H1 (cell line): Measurements from ENCODE around the gene SSBP3. TPM values are rescaled to one million over a fixed set of nuclear protein-coding genes. Genes with fewer than 3 reads are reported as not detected.

Experiments
- CTCF ChIA-PET: fragments of 300-600 bp; sonication (Branson Sonifier 250); formaldehyde crosslinking; loops from one replicate; lab custom pipeline; 2021; ENCODE audit not compliant: partially characterized antibody; lab: Charles Lee
- POLR2A ChIA-PET: fragments of 300-600 bp; sonication (Branson Sonifier 250); formaldehyde crosslinking; loops from one replicate; lab custom pipeline; 2021; ENCODE audit warnings: inconsistent platforms; ENCODE audit not compliant: partially characterized antibody; lab: Charles Lee
- DNase-seq, 2 experiments: peaks; one replicate each; pipeline versions ENCODE4 v3.0.0 to v3.0.0-alpha.2; 2010 to 2022; ENCODE audit warnings: low spot score in 2 of 2, low read depth in 1 of 2, mixed read lengths in 1 of 2
- FAIRE-seq: peaks from 2 replicates; lab custom pipeline; 2011; peaks lifted over from hg19 to GRCh38; lab: Jason Lieb, UNC
- H2AFZ ChIP-seq: 2 replicates; pipeline ENCODE4 v1.8.1; 2012; ENCODE audit warnings: low read length, inconsistent platforms
- H2AK5ac ChIP-seq: 2 replicates; pipeline ENCODE4 v1.6.1; 2013; ENCODE audit warnings: low read depth, low read length
- H2BK120ac ChIP-seq: replicated peaks from 2 replicates; pipeline ENCODE3; 2013; ENCODE audit warnings: low read depth, low read length, inconsistent platforms
- H2BK12ac ChIP-seq: 2 replicates; pipeline ENCODE4 v1.6.1; 2013; ENCODE audit warnings: low read depth, low read length
- H2BK15ac ChIP-seq: 2 replicates; pipeline ENCODE4 v1.6.1; 2013; ENCODE audit warnings: low read length
- H2BK20ac ChIP-seq: 2 replicates; pipeline ENCODE4 v1.6.1; 2013; ENCODE audit warnings: low read length
- H2BK5ac ChIP-seq: 2 replicates; pipeline ENCODE4 v1.6.1; 2013; ENCODE audit warnings: low read depth, low read length
- H3K14ac ChIP-seq: 2 replicates; pipeline ENCODE4 v1.6.1; 2013; ENCODE audit warnings: inconsistent platforms; ENCODE audit not compliant: insufficient read length
- H3K18ac ChIP-seq: 2 replicates; pipeline ENCODE4 v1.6.1; 2013; ENCODE audit warnings: low read length; ENCODE audit errors: extremely low read depth
- H3K23ac ChIP-seq: 2 replicates; pipeline ENCODE4 v1.6.1; 2013; ENCODE audit warnings: inconsistent platforms; ENCODE audit not compliant: insufficient read length
- H3K23me2 ChIP-seq: 2 replicates; pipeline ENCODE4 v1.6.1; 2013; ENCODE audit warnings: low read depth, low read length
- H3K27ac ChIP-seq: 2 replicates; pipeline ENCODE4 v1.6.1; 2011; ENCODE audit warnings: low read depth, low read length, inconsistent platforms
- H3K27me3 ChIP-seq, 4 experiments: replicated peaks in 1 of 4; 1 replicate in 1 of 4; 2 replicates in 3 of 4; pipeline versions ENCODE4 v1.6.1 to v1.8.1; 2011 to 2013; ENCODE audit warnings: low read length in 3 of 4, mild to moderate bottlenecking in 3 of 4, inconsistent platforms in 2 of 4, mixed read lengths in 2 of 4, moderate library complexity in 1 of 4; ENCODE audit not compliant: control insufficient read depth in 3 of 4, insufficient read depth in 3 of 4; ENCODE audit errors: extremely low read depth in 1 of 4
- H3K36me3 ChIP-seq, 4 experiments: 2 replicates each; pipeline versions ENCODE4 v1.6.1 to v1.8.1; 2011 to 2013; ENCODE audit warnings: mild to moderate bottlenecking in 4 of 4, low read length in 3 of 4, moderate library complexity in 2 of 4, control low read depth in 1 of 4, inconsistent platforms in 1 of 4; ENCODE audit not compliant: insufficient read depth in 4 of 4, control insufficient read depth in 2 of 4
- H3K4ac ChIP-seq: replicated peaks from 2 replicates; pipeline ENCODE3; 2013; ENCODE audit warnings: low read length, low read depth, mixed read lengths, inconsistent platforms; ENCODE audit not compliant: insufficient read length
- H3K4me1 ChIP-seq, 4 experiments: replicated peaks in 1 of 4; 1 replicate in 1 of 4; 2 replicates in 3 of 4; pipeline versions ENCODE4 v1.6.1 to v1.8.1; 2011 to 2013; ENCODE audit warnings: low read length in 3 of 4, inconsistent platforms in 2 of 4, mixed read lengths in 1 of 4; ENCODE audit not compliant: insufficient read depth in 4 of 4, control insufficient read depth in 3 of 4
- H3K4me2 ChIP-seq, 2 experiments: 2 replicates each; pipeline versions ENCODE4 v1.6.1 to v1.8.1; 2011 to 2013; ENCODE audit warnings: low read depth in 2 of 2, low read length in 2 of 2, control low read depth in 1 of 2, inconsistent platforms in 1 of 2, mild to moderate bottlenecking in 1 of 2; ENCODE audit not compliant: insufficient read depth in 1 of 2
- H3K4me3 ChIP-seq, 4 experiments: fragments of 200-600, 300-600 bp in 1 of 4; sonication (generic), shearing (Covaris generic), sonication (Bioruptor Twin) in 1 of 4; 2 replicates each; pipeline versions ENCODE4 v1.5.1 to v1.8.1; 2011 to 2016; ENCODE audit warnings: low read length in 4 of 4, low read depth in 3 of 4, control low read depth in 2 of 4, inconsistent platforms in 2 of 4, mild to moderate bottlenecking in 2 of 4, mixed read lengths in 1 of 4, moderate library complexity in 1 of 4; ENCODE audit not compliant: insufficient read depth in 2 of 4; ENCODE audit errors: extremely low read depth in 1 of 4
- H3K56ac ChIP-seq: replicated peaks from 2 replicates; pipeline ENCODE3; 2013; ENCODE audit warnings: low read depth, mild to moderate bottlenecking, mixed read lengths, low read length, inconsistent platforms; ENCODE audit not compliant: insufficient read length
- H3K79me1 ChIP-seq: 2 replicates; pipeline ENCODE4 v1.6.1; 2013; ENCODE audit warnings: low read depth, low read length, control low read depth
- H3K79me2 ChIP-seq, 2 experiments: 2 replicates each; pipeline versions ENCODE4 v1.6.1 to v1.8.1; 2012 to 2013; ENCODE audit warnings: low read length in 2 of 2, mild to moderate bottlenecking in 2 of 2, inconsistent platforms in 1 of 2; ENCODE audit not compliant: insufficient read depth in 2 of 2, control insufficient read depth in 1 of 2
- H3K9ac ChIP-seq, 4 experiments: replicated peaks in 1 of 4; 1 replicate in 1 of 4; 2 replicates in 3 of 4; pipeline versions ENCODE4 v1.6.1 to v1.8.1; 2011 to 2013; ENCODE audit warnings: low read depth in 3 of 4, low read length in 3 of 4, control low read depth in 2 of 4, mild to moderate bottlenecking in 2 of 4, moderate library complexity in 2 of 4, inconsistent platforms in 1 of 4; ENCODE audit errors: extremely low read depth in 1 of 4
- H3K9me3 ChIP-seq, 2 experiments: 2 replicates each; pipeline versions ENCODE4 v1.6.1 to v1.8.1; 2012 to 2013; ENCODE audit warnings: mild to moderate bottlenecking in 2 of 2, moderate library complexity in 2 of 2, control low read depth in 1 of 2, inconsistent platforms in 1 of 2, low read depth in 1 of 2, low read length in 1 of 2, mixed read lengths in 1 of 2; ENCODE audit not compliant: insufficient read depth in 2 of 2
- H4K20me1 ChIP-seq, 2 experiments: replicated peaks in 1 of 2; 2 replicates each; pipeline versions ENCODE3 to v1.8.1; 2011 to 2013; ENCODE audit warnings: inconsistent platforms in 2 of 2, low read length in 2 of 2, mild to moderate bottlenecking in 1 of 2; ENCODE audit not compliant: insufficient read depth in 2 of 2, control insufficient read depth in 1 of 2
- H4K5ac ChIP-seq: 2 replicates; pipeline ENCODE4 v1.6.1; 2013; ENCODE audit warnings: low read length, low read depth, mixed read lengths, inconsistent platforms; ENCODE audit not compliant: insufficient read length
- H4K8ac ChIP-seq: 2 replicates; pipeline ENCODE4 v1.8.0; 2013; ENCODE audit warnings: mild to moderate bottlenecking, moderate library complexity, low read length, inconsistent platforms; ENCODE audit not compliant: insufficient read depth; ENCODE audit errors: extremely low read depth
- H4K91ac ChIP-seq: replicated peaks from 2 replicates; pipeline ENCODE3; 2013; ENCODE audit warnings: low read length, mixed read lengths, inconsistent platforms; ENCODE audit not compliant: insufficient read length
- CBX5 ChIP-seq: fragments of 300-800, 300-1000 bp; sonication (generic); IDR thresholded peaks from 2 replicates; pipeline ENCODE4 v1.7.1; 2016; ENCODE audit warnings: antibody characterized with exemption, low read length, low read depth
- CHD2 ChIP-seq: IDR thresholded peaks from 2 replicates; pipeline ENCODE4 v1.6.1; 2012; ENCODE audit warnings: low read length, improper control_type of control experiment
- EGR1 ChIP-seq: IDR thresholded peaks from 2 replicates; pipeline ENCODE4 v1.6.1; 2011; ENCODE audit warnings: low read depth, low read length, borderline replicate concordance
- KDM4A ChIP-seq: IDR thresholded peaks from one replicate; pipeline ENCODE4 v1.7.1; 2012; ENCODE audit warnings: low read depth, mild to moderate bottlenecking, moderate library complexity, low read length, inconsistent platforms; ENCODE audit not compliant: severe bottlenecking
- RFX5 ChIP-seq: IDR thresholded peaks from 2 replicates; pipeline ENCODE4 v1.6.1; 2011; ENCODE audit warnings: low read depth, low read length, improper control_type of control experiment, borderline replicate concordance
- SP4 ChIP-seq: IDR thresholded peaks from 2 replicates; pipeline ENCODE4 v1.6.1; 2012; ENCODE audit warnings: low read length, inconsistent platforms
- YY1 ChIP-seq: IDR thresholded peaks from 2 replicates; pipeline ENCODE4 v1.6.1; 2011; ENCODE audit warnings: low read depth, mild to moderate bottlenecking, low read length
- WGBS, 2 experiments: shearing (Covaris generic) in 1 of 2; methylation state at CpG; one replicate each; pipeline versions ENCODE4 v1.1.6 to v1.1.7; 2013 to 2015; ENCODE audit warnings: low lambda C conversion rate in 2 of 2, mixed read lengths in 2 of 2, inconsistent platforms in 1 of 2, low coverage in 1 of 2, missing lambda C conversion rate in 1 of 2; ENCODE audit not compliant: insufficient replicate concordance in 2 of 2, insufficient coverage in 1 of 2, insufficient read length in 1 of 2; ENCODE audit errors: extremely low coverage in 1 of 2, missing lambda C conversion rate in 1 of 2; 5-methylcytosine and 5-hydroxymethylcytosine counted together
- polyA plus RNA-seq, 7 experiments: library from polyadenylated mRNA; depleted of rRNA in 3 of 7; stranded (reverse) in 5 of 7; unstranded in 2 of 7; fragments of >200 nt in 5 of 7; fragments of 200-250 nt in 2 of 7; gene quantifications; 1 replicate in 5 of 7; 2 replicates in 1 of 7; 4 replicates in 1 of 7; pipeline versions ENCODE4 v1.2.1 to v1.2.3, GENCODE V29; 2011 to 2013; ENCODE audit warnings: missing spikeins in 2 of 7, mixed read lengths in 2 of 7
- total RNA-seq: library from RNA; stranded (reverse); fragmentation: NEBNext Ultra II Directional; extraction: Animal tissue kit (Norgen Biotek cat#: 25700); gene quantifications from 2 replicates; pipeline ENCODE4 v1.2.1, GENCODE V29; 2021
- TF ChIP-seq, protein P1 (sequence below), 3 experiments: IDR thresholded peaks; 1 replicate in 2 of 3; 2 replicates in 1 of 3; pipeline versions ENCODE4 v1.5.1 to v1.6.1; 2011; ENCODE audit warnings: low read length in 3 of 3, mild to moderate bottlenecking in 3 of 3, inconsistent platforms in 2 of 3, low read depth in 1 of 3, moderate library complexity in 1 of 3; ENCODE audit not compliant: insufficient read depth in 1 of 3; ENCODE audit errors: control extremely low read depth in 1 of 3

The SSBP3 gene
- total and polyA plus RNA-seq, 2 of the 8 experiments (the other 6 are each of a cell fraction or from before 2014, with no cell fraction given) = 99.7 to 133 TPM

DNA sequence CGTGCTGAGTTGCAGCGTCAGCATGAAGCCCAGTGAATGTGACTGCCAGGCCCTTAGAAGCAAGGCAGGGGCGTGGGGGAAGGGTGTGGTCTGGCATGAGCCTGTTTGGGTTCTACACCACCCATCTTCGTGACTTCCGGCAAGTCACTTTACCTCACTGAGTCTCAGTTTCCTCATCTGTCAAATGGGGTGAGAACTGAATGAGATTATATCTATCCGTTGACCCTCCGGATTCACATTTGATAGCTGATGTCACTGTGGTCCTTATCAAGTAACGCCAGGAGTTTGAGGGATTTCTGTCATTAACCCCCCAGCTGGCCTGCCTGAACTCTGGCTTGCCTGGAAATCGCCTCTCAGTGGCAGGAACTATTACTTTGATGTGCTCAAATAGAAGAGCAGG is 190.7 kb downstream of the SSBP3 start:
- H4K20me1 ChIP-seq = peaks cover 7 to 9% of the 10 kb centered on the region in 2 experiments

More for the DNA sequence above, 190.7 kb downstream of the SSBP3 start:
- no peak overlapping the region for H2BK15ac ChIP-seq
- H2AK5ac ChIP-seq = no peak overlapping the region
- H4K8ac ChIP-seq = no peak overlapping the region
- peaks cover 47 to 81% (median 67%) of the 10 kb centered on the region in 4 experiments for H3K36me3 ChIP-seq
- FAIRE-seq (no peak), DNase-seq (no peak)
- H3K79me1 ChIP-seq = no peaks in the 10 kb centered on the region; the same call in 1 of the 2 replicates
- no peaks in the 10 kb centered on the region for H3K27me3 ChIP-seq
- H2BK12ac ChIP-seq = no peak overlapping the region
- no peak overlapping the region for H3K9ac ChIP-seq
- ChIA-PET CTCF (interaction anchor here (1.2 kb wide), 1 partner anchor 12 kb away, joined by 3 read pairs; no protein-coding TSS in a partner anchor), POLR2A (interaction anchor here (0.8 to 1.3 kb wide), 2 partner anchors 16 to 19 kb away, joined by 3 to 4 read pairs; partner anchors contain the start of gene CYB5RL)
- no peak overlapping the region for H3K4ac ChIP-seq
- H3K4me2 ChIP-seq = no peak overlapping the region
- no peak overlapping the region for H2BK5ac ChIP-seq
- no peak overlapping the region for H3K27ac ChIP-seq
- H3K56ac ChIP-seq = no peak overlapping the region
- H3K18ac ChIP-seq = no peak overlapping the region
- H3K23me2 ChIP-seq = no peaks in the 10 kb centered on the region
- H3K4me3 ChIP-seq = no peak overlapping the region
- no peak overlapping the region for H2AFZ ChIP-seq
- no peak overlapping the region for H3K14ac ChIP-seq
- 91% methylated on average over 9 of the region's 9 CpGs; no CpG with 5 or more reads in 1 of the 2 experiments for WGBS, 2 experiments
- H4K91ac ChIP-seq = no peak overlapping the region
- H3K9me3 ChIP-seq = no peaks in the 10 kb centered on the region
- no peaks in the 10 kb centered on the region for H3K79me2 ChIP-seq
- no peaks in the 10 kb centered on the region; a peak in 1 of 7 replicates for H3K4me1 ChIP-seq
- H4K5ac ChIP-seq = no peak overlapping the region
- no peak overlapping the region for H3K23ac ChIP-seq
- TF ChIP-seq SP4 = no peak
- no peak for TF ChIP-seq CHD2
- TF ChIP-seq, protein P1, sequence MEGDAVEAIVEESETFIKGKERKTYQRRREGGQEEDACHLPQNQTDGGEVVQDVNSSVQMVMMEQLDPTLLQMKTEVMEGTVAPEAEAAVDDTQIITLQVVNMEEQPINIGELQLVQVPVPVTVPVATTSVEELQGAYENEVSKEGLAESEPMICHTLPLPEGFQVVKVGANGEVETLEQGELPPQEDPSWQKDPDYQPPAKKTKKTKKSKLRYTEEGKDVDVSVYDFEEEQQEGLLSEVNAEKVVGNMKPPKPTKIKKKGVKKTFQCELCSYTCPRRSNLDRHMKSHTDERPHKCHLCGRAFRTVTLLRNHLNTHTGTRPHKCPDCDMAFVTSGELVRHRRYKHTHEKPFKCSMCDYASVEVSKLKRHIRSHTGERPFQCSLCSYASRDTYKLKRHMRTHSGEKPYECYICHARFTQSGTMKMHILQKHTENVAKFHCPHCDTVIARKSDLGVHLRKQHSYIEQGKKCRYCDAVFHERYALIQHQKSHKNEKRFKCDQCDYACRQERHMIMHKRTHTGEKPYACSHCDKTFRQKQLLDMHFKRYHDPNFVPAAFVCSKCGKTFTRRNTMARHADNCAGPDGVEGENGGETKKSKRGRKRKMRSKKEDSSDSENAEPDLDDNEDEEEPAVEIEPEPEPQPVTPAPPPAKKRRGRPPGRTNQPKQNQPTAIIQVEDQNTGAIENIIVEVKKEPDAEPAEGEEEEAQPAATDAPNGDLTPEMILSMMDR (IDR thresholded peaks at IDR 0.05; ENCODE audit: control extremely low read depth in 1 of 3, insufficient read depth in 1 of 3, low read depth in 1 of 3, low read length in 3 of 3) = no peak
- no peak for TF ChIP-seq KDM4A
- no peak for TF ChIP-seq YY1
- no peak for TF ChIP-seq EGR1
- no peak for TF ChIP-seq RFX5
- no peak for TF ChIP-seq CBX5
- H2BK20ac ChIP-seq = no peak overlapping the region
- no peak overlapping the region for H2BK120ac ChIP-seq
